DMS79 treated with DMSO at 0.1 percent for 48 hours (cell line): ENCODE measurements around the gene ITPR2.
"Not testable (repeated sequence)": the region's sequence is repeated elsewhere in the genome, so short reads cannot be mapped to it uniquely, and the experiment has no call there.

Experiments used
- DNase-seq: peaks from one replicate; lab custom pipeline; 2025; lab: John Stamatoyannopoulos, UW

Gene ITPR2

GRCh38 chr12:26786865-26787514, 46.0 kb downstream of the ITPR2 start:
- no peak for DNase-seq

- no peak for DNase-seq
Measured at GRCh38 chr12:26786491-26786864, 46.5 kb downstream of the ITPR2 start.

DNA sequence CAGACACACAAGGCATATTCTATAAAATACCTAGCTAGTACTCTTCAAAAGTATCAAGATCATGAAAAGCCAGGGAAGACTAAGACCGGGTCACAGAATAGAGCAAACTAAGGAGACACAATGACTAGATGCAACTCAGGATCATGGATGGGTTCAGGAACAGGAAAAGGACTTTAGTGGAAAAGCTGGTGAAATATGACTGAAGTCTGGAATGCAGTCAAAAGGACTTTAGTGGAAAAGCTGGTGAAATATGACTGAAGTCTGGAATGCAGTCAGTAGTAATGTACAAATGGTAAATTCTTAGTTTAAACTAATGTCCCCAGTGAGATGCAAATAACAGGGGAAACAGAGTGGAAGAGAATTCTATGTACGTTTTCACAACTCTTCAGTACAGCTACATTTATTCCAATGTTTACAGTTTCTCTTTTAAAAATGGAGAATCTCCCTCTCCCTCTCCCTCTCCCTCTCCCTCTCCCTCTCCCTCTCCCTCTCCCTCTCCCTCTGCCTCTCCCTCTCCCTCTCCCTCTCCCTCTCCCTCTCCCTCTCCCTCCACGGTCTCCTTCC, 49.1 kb downstream of the ITPR2 start:
- DNase-seq: not testable (repeated sequence)

- DNase-seq: no peak
Measured at GRCh38 chr12:26783131-26783526, 49.9 kb downstream of the ITPR2 start.

DNA sequence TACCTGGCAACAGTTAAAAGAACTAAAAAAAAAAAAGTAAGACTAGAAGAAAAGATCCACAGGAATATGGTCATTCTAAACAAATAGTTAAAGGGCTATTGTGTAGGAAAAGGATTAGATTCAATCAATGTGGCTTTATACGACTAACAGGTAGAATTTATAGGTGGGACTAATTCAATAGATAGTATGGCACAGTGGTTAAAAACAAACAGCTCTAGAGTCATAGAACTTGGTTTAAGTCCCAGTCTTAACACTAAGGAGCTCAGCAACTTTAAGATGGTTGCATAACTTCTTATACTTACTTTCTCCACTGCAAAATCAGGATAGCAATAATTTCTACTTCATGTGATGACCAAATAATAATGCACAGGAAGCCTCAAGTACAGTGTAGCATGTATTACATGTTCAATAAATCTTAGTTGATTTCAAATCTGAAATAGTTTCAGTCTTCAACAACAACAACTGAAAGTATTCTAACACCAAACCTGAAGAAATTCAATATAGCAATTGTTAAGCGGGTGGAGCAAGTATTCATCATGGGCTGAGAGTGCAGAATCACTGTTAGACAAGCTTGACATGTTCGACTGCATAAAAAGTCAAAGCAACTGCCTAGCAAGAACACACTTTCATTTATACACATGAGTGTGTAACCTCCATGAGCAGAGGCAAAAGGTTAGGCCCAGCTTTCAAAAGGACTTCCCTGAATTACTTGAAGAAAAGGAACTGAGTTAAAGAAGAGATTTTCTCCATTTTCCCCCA, 50.4 kb downstream of the ITPR2 start:
- no peak for DNase-seq

DNA sequence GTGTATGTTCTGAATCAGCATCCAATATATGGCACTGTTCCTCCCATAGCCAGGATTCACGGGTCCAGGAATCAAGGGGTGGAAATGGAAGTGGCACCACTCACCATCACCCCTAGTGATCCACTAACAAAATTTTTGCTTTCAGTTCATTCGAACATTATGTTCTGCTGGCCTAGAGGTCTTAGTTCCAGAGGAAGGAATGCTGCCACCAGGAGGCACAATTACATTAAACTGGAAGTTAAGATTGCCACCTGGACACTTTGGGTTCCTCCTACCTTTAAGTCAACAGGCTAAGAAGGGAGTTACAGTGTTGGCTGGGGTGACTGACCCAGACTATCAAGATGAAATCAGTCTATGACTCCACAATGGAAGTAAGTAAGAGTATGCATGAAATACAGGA, 52.3 kb downstream of the ITPR2 start:
- not testable (repeated sequence) for DNase-seq

GRCh38 chr12:26778173-26778775, 54.7 kb downstream of the ITPR2 start:
- DNase-seq: not testable (repeated sequence)

GRCh38 chr12:26777236-26777635, 55.8 kb downstream of the ITPR2 start:
- no peak for DNase-seq

GRCh38 chr12:26775991-26776390, 57.0 kb downstream of the ITPR2 start:
- not testable (repeated sequence) for DNase-seq

GRCh38 chr12:26773313-26774104, 59.5 kb downstream of the ITPR2 start:
- DNase-seq: no peak

DNA sequence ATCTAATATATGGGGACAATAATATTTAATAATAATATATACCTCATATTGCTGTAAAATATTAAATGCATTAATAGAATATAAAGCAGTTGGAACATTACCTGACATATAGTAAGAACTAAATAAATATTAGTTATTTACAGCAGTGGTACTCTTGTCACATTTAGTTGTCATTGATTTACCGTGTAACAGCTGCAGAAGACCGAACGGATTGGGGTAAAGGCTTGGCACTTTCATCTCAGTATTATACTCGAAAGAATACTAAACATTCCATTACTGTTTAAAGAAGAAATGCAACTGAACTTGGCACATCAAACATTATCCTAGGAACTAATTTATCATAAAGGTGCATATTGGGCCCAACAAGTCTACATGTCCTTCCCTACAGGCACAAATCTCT, 61.1 kb downstream of the ITPR2 start:
- DNase-seq: no peak

- DNase-seq: no peak
Measured at GRCh38 chr12:26770239-26771070, 62.5 kb downstream of the ITPR2 start.

- DNase-seq: no peak
Measured at GRCh38 chr12:26769611-26770010, 63.4 kb downstream of the ITPR2 start.

DNA sequence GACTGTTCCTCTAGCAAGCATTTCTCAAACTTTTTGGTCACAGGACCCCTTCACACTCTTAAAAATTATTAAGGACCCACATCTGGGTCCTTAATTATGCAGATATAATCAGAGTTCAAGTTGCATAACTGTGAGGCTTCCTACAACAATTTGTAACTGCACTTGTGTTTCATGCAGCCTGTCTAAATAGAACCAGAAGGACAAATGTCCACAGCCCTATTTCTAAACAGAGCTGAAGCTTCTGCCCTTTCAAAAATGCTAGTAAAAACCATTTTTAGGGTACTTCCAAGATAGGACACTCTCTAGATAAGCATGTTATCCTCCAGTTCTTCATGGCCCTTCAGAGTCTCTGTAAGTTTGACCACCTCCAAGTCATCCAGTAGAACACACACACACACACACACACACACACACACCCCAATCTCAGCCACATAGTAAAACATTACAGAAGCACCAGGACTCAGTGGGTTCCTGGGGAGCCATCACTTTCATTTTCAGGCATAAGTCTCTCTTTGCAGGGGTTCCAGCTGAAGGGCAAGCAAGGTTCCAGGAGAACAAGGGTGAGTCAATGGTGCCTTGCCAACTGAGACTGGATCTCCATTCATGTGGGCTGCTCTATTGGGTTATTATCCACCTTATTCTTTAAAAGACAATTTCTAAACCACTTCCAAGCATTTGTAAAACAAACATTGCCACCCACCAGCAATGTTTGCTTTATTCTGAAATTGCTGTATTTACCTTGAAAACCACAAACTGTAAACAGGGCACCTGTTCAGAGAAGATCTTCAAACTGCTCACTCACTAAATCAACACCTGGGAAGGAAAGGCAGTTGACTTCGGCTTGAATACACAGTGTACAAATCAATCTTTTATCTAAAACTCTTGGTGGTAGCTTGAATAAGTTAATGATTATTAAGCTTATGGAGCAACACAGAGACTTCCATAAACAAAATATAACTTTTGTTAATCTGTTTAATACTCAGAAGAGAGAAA, 64.1 kb downstream of the ITPR2 start:
- DNase-seq: peak; percentile 62

- no peak for DNase-seq
Measured at GRCh38 chr12:26767865-26768264, 65.1 kb downstream of the ITPR2 start.

- DNase-seq: no peak
Measured at GRCh38 chr12:26767116-26767515, 65.9 kb downstream of the ITPR2 start.

- no peak for DNase-seq
Measured at GRCh38 chr12:26762186-26762585, 70.8 kb downstream of the ITPR2 start.

- no peak for DNase-seq
Measured at GRCh38 chr12:26761775-26762174, 71.2 kb downstream of the ITPR2 start.

DNA sequence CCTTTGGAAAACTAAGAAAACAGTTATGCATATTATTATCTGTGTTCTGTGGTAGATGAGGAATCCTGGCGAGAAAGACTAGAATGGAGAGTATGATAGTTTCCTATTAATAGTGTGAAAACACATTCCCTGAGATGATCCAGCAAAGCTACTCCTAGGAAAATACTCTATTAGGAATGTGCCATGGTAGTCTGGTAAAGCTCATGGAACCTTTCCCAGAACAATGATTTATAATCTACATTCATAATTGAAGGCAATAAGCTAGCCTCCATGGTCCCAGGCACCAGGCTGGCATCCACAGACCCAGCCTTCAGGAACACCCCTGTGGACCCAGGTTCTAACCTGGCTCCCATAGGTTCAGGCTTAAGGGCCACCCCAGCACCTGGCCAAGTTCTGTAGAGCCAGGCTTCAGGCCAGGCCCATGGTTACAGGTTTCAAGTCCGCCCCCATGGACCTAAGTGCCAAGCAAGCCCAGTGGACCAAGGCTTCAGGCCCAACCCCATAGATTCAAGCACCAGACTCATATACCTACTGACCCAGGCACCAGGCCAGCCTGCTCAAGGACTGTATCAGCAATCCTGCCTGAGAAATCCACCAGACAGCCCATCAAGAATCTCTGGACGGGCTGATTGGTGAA, 72.2 kb downstream of the ITPR2 start:
- no peak for DNase-seq
